Right hindlimb (tissue), 1 donor: ENCODE results near the gene GFRA1.
"Not testable (repeated sequence)": the region's sequence is repeated elsewhere in the genome, so short reads cannot be mapped to it uniquely, and the experiment has no call there.

Experiments used
- DNase-seq: peaks from one replicate; pipeline ENCODE4 v3.0.0-alpha.2; 2018

Gene GFRA1

GRCh38 chr10:116056445-116057293 lies 216.3 kb downstream of the GFRA1 start:
- no peak for DNase-seq

- DNase-seq = no peak
Measured at GRCh38 chr10:116055917-116056252, 217.1 kb downstream of the GFRA1 start.

- DNase-seq = peak; percentile 68
Measured at GRCh38 chr10:116055252-116055916, 217.6 kb downstream of the GFRA1 start.

- DNase-seq = no peak
Measured at GRCh38 chr10:116053910-116054309, 219.1 kb downstream of the GFRA1 start.

- DNase-seq = not testable (repeated sequence)
Measured at GRCh38 chr10:116053009-116053730, 219.8 kb downstream of the GFRA1 start.

- DNase-seq = not testable (repeated sequence)
Measured at GRCh38 chr10:116052522-116052921, 220.5 kb downstream of the GFRA1 start.

- DNase-seq = no peak
Measured at GRCh38 chr10:116049974-116050304, 223.1 kb downstream of the GFRA1 start.

- no peak for DNase-seq
Measured at GRCh38 chr10:116049158-116049973, 223.6 kb downstream of the GFRA1 start.

- DNase-seq = no peak
Measured at GRCh38 chr10:116045366-116046356, 227.3 kb downstream of the GFRA1 start.

- DNase-seq = peak; percentile 43
Measured at GRCh38 chr10:116044801-116045248, 228.2 kb downstream of the GFRA1 start.

GRCh38 chr10:116043861-116044260 lies 229.1 kb downstream of the GFRA1 start:
- DNase-seq = no peak

- DNase-seq = no peak
Measured at GRCh38 chr10:116043304-116043703, 229.7 kb downstream of the GFRA1 start.

GRCh38 chr10:116041948-116042347 lies 231.1 kb downstream of the GFRA1 start:
- DNase-seq = no peak

GRCh38 chr10:116039612-116040011 lies 233.4 kb downstream of the GFRA1 start:
- DNase-seq = no peak

- DNase-seq = no peak
Measured at GRCh38 chr10:116038259-116038658, 234.7 kb downstream of the GFRA1 start.

GRCh38 chr10:116035406-116035805 lies 237.6 kb downstream of the GFRA1 start:
- DNase-seq = not testable (repeated sequence)

GRCh38 chr10:116030576-116030975 lies 242.4 kb downstream of the GFRA1 start:
- no peak for DNase-seq

GRCh38 chr10:116029826-116030225 lies 243.2 kb downstream of the GFRA1 start:
- DNase-seq = no peak

GRCh38 chr10:116027355-116027754 lies 245.7 kb downstream of the GFRA1 start:
- DNase-seq = no peak

GRCh38 chr10:116026725-116027124 lies 246.3 kb downstream of the GFRA1 start:
- DNase-seq = no peak

- no peak for DNase-seq
Measured at GRCh38 chr10:116026315-116026714, 246.7 kb downstream of the GFRA1 start.
